Measurements from ENCODE around the gene OPCML. TPM values are rescaled to one million over a fixed set of nuclear protein-coding genes. Genes with fewer than 3 reads are reported as not detected.

Gene OPCML
- total RNA-seq, 1 experiment from 2014 or later = not detected

- no peaks in the 10 kb centered on the region for H3K9me2 ChIP-seq (replicated peaks; ENCODE audit: low read length)
- BruUV-seq (replicated peaks) = no TSS peak
- H3K9me3 ChIP-seq (ENCODE audit: low read length) = peaks cover 44% of the 10 kb centered on the region
- H2AFZ ChIP-seq (ENCODE audit: low read length) = no peak overlapping the region
- intact Hi-C loops (cut with micrococcal nuclease) = no loop called here
- no peaks in the 10 kb centered on the region for H3K79me2 ChIP-seq (ENCODE audit: low read length)
- ChIA-PET POLR2A (ENCODE audit: unreplicated experiment) (no interaction called here), CTCF (no interaction called here)
- H3K4me3 ChIP-seq (ENCODE audit: low read length) = no peak overlapping the region
- no peaks in the 10 kb centered on the region for H4K20me1 ChIP-seq (ENCODE audit: low read length)
- H3K4me2 ChIP-seq (ENCODE audit: low read length) = no peak overlapping the region
- no peaks in the 10 kb centered on the region for H3K27me3 ChIP-seq (ENCODE audit: low read length)
- H3F3A ChIP-seq (ENCODE audit: low read length, unreplicated experiment) = no peaks in the 10 kb centered on the region
- TF ChIP-seq EZH2phosphoT487 (IDR thresholded peaks at IDR 0.05; ENCODE audit: borderline replicate concordance, low read length) = no peak
- TF ChIP-seq EZH2 (IDR thresholded peaks at IDR 0.05; ENCODE audit: low read length, unreplicated experiment) = no peak
- DNase-seq (no peak), ATAC-seq (no peak)
- no peaks in the 10 kb centered on the region for H3K36me3 ChIP-seq (ENCODE audit: low read depth, low read length)
- no peaks in the 10 kb centered on the region for H3K4me1 ChIP-seq (ENCODE audit: insufficient read depth, low read length)
- H3K27ac ChIP-seq (ENCODE audit: low read length) = no peak overlapping the region
- H3K9ac ChIP-seq (ENCODE audit: low read length) = no peak overlapping the region
Observed at GRCh38 chr11:133414506-133414905, 117.8 kb downstream of the OPCML start.

GRCh38 chr11:133413703-133414102 lies 118.6 kb downstream of the OPCML start:
- no TSS peak for BruUV-seq (replicated peaks)
- CTCF ChIA-PET = no interaction called here
- no peak overlapping the region for H2AFZ ChIP-seq (ENCODE audit: low read length)
- TF ChIP-seq CTCF (conservative IDR thresholded peaks at IDR 0.05; ENCODE audit: low read depth, low read length) (no peak), EZH2phosphoT487 (IDR thresholded peaks at IDR 0.05; ENCODE audit: borderline replicate concordance, low read length) (no peak), EZH2 (IDR thresholded peaks at IDR 0.05; ENCODE audit: low read length, unreplicated experiment) (no peak)
- H3K36me3 ChIP-seq (ENCODE audit: low read depth, low read length) = no peaks in the 10 kb centered on the region
- POLR2A ChIA-PET (ENCODE audit: unreplicated experiment) = no interaction called here
- DNase-seq (no peak), ATAC-seq (no peak)
- H3K79me2 ChIP-seq (ENCODE audit: low read length) = no peaks in the 10 kb centered on the region
- no peak overlapping the region for H3K9ac ChIP-seq (ENCODE audit: low read length)
- H3K4me3 ChIP-seq (ENCODE audit: low read length) = no peak overlapping the region
- H3F3A ChIP-seq (ENCODE audit: low read length, unreplicated experiment) = no peaks in the 10 kb centered on the region
- peaks cover 45% of the 10 kb centered on the region for H3K9me3 ChIP-seq (ENCODE audit: low read length)
- no peaks in the 10 kb centered on the region for H3K9me2 ChIP-seq (replicated peaks; ENCODE audit: low read length)
- H3K4me2 ChIP-seq (ENCODE audit: low read length) = no peak overlapping the region
- intact Hi-C loops (cut with micrococcal nuclease) = no loop called here
- H3K27ac ChIP-seq (ENCODE audit: low read length) = no peak overlapping the region
- no peaks in the 10 kb centered on the region for H3K4me1 ChIP-seq (ENCODE audit: insufficient read depth, low read length)
- H3K27me3 ChIP-seq (ENCODE audit: low read length) = no peaks in the 10 kb centered on the region
- H4K20me1 ChIP-seq (ENCODE audit: low read length) = no peaks in the 10 kb centered on the region

- ChIA-PET POLR2A (ENCODE audit: unreplicated experiment) (no interaction called here), CTCF (no interaction called here)
- no peak for ATAC-seq
- Histone ChIP-seq H3K9ac (ENCODE audit: low read length) (no peak overlapping the region), H3K4me2 (ENCODE audit: low read length) (no peak overlapping the region), H3K4me3 (ENCODE audit: low read length) (no peak overlapping the region), H3K79me2 (ENCODE audit: low read length) (no peaks in the 10 kb centered on the region), H3K9me2 (replicated peaks; ENCODE audit: low read length) (no peaks in the 10 kb centered on the region), H3F3A (ENCODE audit: low read length, unreplicated experiment) (no peaks in the 10 kb centered on the region), H4K20me1 (ENCODE audit: low read length) (no peaks in the 10 kb centered on the region), H3K27ac (ENCODE audit: low read length) (no peak overlapping the region), H3K36me3 (ENCODE audit: low read depth, low read length) (no peaks in the 10 kb centered on the region), H2AFZ (ENCODE audit: low read length) (no peak overlapping the region), H3K4me1 (ENCODE audit: insufficient read depth, low read length) (no peaks in the 10 kb centered on the region), H3K27me3 (ENCODE audit: low read length) (no peaks in the 10 kb centered on the region), H3K9me3 (ENCODE audit: low read length) (peaks cover 35% of the 10 kb centered on the region)
- intact Hi-C loops (cut with micrococcal nuclease) = no loop called here
- TF ChIP-seq EZH2phosphoT487 (IDR thresholded peaks at IDR 0.05; ENCODE audit: borderline replicate concordance, low read length) (no peak), CTCF (conservative IDR thresholded peaks at IDR 0.05; ENCODE audit: low read depth, low read length) (no peak), EZH2 (IDR thresholded peaks at IDR 0.05; ENCODE audit: low read length, unreplicated experiment) (no peak)
- no TSS peak for BruUV-seq (replicated peaks)
- no peak for DNase-seq
Observed at GRCh38 chr11:133409799-133410198, 122.5 kb downstream of the OPCML start.

Data from PC-3 (cell line).